ENCODE measurements around the gene ZNF276. TPM values are rescaled to one million over a fixed set of nuclear protein-coding genes. Genes with fewer than 3 reads are reported as not detected.

ZNF276 gene
- polyA plus RNA-seq, 1 of the 3 experiments (the other 2 are of a cell fraction) = 24.9 TPM

DNA sequence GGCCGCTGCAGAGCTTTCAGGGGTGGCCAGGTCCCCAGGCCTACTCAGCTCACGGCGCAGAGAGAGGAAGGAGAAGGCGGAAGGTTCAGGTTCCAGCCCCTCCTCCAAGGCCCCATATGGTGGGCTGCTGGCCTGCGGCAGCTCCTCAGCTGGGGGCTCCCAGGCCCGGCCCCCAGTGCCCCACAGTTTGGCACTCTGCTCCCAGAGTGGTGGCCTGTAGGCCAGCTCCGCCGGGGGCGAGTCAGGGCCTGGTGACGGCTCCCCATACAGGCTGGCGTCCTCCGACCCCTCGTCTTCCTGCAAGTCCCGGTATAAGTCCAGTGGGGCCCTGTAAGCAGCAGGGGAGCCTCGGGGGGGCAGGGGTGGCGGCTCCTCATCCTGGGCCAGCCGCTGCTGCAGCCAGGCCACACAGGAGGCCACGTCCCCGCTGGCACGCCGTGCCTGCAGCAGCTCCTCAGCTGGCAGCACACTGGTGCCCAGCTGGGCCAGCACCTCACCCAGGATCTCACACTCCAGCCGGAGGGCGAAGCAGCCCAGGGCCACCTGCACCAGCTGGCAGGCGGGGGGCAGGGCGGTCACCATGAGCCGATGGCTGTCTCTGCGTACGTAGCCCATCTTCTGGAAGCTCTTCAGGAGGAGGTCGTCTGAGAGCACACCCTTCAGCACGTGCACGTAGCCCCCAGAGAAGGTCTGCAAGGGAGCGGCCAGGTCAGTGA, 23.6 kb upstream of the ZNF276 start:
- Histone ChIP-seq H3K4me3 (ENCODE audit: low read depth in 2 of 2, low read length in 1 of 2) (no peak overlapping the region), H2AFZ (ENCODE audit: low read depth) (no peak overlapping the region), H3K4me2 (no peak overlapping the region), H3K9me2 (no peaks in the 10 kb centered on the region), H3F3A (replicated peaks; ENCODE audit: insufficient read depth) (peaks cover 15% of the 10 kb centered on the region), H3K9me3 (no peaks in the 10 kb centered on the region), H4K20me1 (ENCODE audit: insufficient read depth) (peaks cover 11% of the 10 kb centered on the region), H3K27me3 (ENCODE audit: insufficient read depth) (no peaks in the 10 kb centered on the region), H3K79me2 (ENCODE audit: insufficient read depth) (no peaks in the 10 kb centered on the region), H3K4me1 (ENCODE audit: control insufficient read depth in 1 of 2, insufficient read depth in 2 of 2, low read depth in 1 of 2, low read length in 1 of 2) (peaks cover 9 to 29% of the 10 kb centered on the region in 2 experiments; a peak in 2 of 4 replicates), H3K9ac (no peak overlapping the region), H3K36me3 (replicated peaks in 1 of 2; ENCODE audit: control insufficient read depth in 1 of 2, insufficient read depth in 2 of 2, low read length in 1 of 2) (peaks cover 7 to 46% of the 10 kb centered on the region in 2 experiments), H3K27ac (ENCODE audit: low read depth in 2 of 2, low read length in 1 of 2) (peak overlapping the region in 1 of 2 experiments; percentile 34; a peak in 1 of 4 replicates)
- TF ChIP-seq GATA2 (CRISPR knock-in tag; IDR thresholded peaks at IDR 0.05) = no peak
- no peak for TF ChIP-seq RXRA (IDR thresholded peaks at IDR 0.05; ENCODE audit: borderline replicate concordance, low read depth)
- TF ChIP-seq, protein P1, sequence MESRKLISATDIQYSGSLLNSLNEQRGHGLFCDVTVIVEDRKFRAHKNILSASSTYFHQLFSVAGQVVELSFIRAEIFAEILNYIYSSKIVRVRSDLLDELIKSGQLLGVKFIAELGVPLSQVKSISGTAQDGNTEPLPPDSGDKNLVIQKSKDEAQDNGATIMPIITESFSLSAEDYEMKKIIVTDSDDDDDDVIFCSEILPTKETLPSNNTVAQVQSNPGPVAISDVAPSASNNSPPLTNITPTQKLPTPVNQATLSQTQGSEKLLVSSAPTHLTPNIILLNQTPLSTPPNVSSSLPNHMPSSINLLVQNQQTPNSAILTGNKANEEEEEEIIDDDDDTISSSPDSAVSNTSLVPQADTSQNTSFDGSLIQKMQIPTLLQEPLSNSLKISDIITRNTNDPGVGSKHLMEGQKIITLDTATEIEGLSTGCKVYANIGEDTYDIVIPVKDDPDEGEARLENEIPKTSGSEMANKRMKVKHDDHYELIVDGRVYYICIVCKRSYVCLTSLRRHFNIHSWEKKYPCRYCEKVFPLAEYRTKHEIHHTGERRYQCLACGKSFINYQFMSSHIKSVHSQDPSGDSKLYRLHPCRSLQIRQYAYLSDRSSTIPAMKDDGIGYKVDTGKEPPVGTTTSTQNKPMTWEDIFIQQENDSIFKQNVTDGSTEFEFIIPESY (IDR thresholded peaks at IDR 0.05; ENCODE audit: borderline replicate concordance, low read depth) = no peak
- TF ChIP-seq EP300 (IDR thresholded peaks at IDR 0.05; ENCODE audit: borderline replicate concordance in 1 of 2, low read depth in 1 of 2, low read length in 1 of 2) = no peak
- TF ChIP-seq, protein P2, sequence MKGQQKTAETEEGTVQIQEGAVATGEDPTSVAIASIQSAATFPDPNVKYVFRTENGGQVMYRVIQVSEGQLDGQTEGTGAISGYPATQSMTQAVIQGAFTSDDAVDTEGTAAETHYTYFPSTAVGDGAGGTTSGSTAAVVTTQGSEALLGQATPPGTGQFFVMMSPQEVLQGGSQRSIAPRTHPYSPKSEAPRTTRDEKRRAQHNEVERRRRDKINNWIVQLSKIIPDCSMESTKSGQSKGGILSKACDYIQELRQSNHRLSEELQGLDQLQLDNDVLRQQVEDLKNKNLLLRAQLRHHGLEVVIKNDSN (IDR thresholded peaks at IDR 0.05; ENCODE audit: borderline replicate concordance, low read depth) = no peak
- TF ChIP-seq, protein P3, sequence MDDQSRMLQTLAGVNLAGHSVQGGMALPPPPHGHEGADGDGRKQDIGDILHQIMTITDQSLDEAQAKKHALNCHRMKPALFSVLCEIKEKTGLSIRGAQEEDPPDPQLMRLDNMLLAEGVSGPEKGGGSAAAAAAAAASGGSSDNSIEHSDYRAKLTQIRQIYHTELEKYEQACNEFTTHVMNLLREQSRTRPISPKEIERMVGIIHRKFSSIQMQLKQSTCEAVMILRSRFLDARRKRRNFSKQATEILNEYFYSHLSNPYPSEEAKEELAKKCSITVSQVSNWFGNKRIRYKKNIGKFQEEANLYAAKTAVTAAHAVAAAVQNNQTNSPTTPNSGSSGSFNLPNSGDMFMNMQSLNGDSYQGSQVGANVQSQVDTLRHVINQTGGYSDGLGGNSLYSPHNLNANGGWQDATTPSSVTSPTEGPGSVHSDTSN (IDR thresholded peaks at IDR 0.05) = no peak
- TF ChIP-seq, protein P4, sequence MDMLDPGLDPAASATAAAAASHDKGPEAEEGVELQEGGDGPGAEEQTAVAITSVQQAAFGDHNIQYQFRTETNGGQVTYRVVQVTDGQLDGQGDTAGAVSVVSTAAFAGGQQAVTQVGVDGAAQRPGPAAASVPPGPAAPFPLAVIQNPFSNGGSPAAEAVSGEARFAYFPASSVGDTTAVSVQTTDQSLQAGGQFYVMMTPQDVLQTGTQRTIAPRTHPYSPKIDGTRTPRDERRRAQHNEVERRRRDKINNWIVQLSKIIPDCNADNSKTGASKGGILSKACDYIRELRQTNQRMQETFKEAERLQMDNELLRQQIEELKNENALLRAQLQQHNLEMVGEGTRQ (IDR thresholded peaks at IDR 0.05; ENCODE audit: borderline replicate concordance, low read depth, low read length) = no peak
- TF ChIP-seq RFX5 (IDR thresholded peaks at IDR 0.05; ENCODE audit: low read length) = no peak
- TF ChIP-seq FOXM1 (IDR thresholded peaks at IDR 0.05; ENCODE audit: low read depth) = no peak
- no peak for TF ChIP-seq POLR2AphosphoS5 (IDR thresholded peaks at IDR 0.05; ENCODE audit: low read depth, low read length)
- TF ChIP-seq TCF12 (IDR thresholded peaks at IDR 0.05) = no peak
- TF ChIP-seq, protein P5, sequence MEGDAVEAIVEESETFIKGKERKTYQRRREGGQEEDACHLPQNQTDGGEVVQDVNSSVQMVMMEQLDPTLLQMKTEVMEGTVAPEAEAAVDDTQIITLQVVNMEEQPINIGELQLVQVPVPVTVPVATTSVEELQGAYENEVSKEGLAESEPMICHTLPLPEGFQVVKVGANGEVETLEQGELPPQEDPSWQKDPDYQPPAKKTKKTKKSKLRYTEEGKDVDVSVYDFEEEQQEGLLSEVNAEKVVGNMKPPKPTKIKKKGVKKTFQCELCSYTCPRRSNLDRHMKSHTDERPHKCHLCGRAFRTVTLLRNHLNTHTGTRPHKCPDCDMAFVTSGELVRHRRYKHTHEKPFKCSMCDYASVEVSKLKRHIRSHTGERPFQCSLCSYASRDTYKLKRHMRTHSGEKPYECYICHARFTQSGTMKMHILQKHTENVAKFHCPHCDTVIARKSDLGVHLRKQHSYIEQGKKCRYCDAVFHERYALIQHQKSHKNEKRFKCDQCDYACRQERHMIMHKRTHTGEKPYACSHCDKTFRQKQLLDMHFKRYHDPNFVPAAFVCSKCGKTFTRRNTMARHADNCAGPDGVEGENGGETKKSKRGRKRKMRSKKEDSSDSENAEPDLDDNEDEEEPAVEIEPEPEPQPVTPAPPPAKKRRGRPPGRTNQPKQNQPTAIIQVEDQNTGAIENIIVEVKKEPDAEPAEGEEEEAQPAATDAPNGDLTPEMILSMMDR (IDR thresholded peaks at IDR 0.05) = no peak
- TF ChIP-seq ELF1 (IDR thresholded peaks at IDR 0.05) = no peak
- no peak for TF ChIP-seq SMC3 (IDR thresholded peaks at IDR 0.05; ENCODE audit: low read depth, low read length)
- no peak for TF ChIP-seq RCOR1 (IDR thresholded peaks at IDR 0.05; ENCODE audit: low read length)
- TF ChIP-seq, protein P6, sequence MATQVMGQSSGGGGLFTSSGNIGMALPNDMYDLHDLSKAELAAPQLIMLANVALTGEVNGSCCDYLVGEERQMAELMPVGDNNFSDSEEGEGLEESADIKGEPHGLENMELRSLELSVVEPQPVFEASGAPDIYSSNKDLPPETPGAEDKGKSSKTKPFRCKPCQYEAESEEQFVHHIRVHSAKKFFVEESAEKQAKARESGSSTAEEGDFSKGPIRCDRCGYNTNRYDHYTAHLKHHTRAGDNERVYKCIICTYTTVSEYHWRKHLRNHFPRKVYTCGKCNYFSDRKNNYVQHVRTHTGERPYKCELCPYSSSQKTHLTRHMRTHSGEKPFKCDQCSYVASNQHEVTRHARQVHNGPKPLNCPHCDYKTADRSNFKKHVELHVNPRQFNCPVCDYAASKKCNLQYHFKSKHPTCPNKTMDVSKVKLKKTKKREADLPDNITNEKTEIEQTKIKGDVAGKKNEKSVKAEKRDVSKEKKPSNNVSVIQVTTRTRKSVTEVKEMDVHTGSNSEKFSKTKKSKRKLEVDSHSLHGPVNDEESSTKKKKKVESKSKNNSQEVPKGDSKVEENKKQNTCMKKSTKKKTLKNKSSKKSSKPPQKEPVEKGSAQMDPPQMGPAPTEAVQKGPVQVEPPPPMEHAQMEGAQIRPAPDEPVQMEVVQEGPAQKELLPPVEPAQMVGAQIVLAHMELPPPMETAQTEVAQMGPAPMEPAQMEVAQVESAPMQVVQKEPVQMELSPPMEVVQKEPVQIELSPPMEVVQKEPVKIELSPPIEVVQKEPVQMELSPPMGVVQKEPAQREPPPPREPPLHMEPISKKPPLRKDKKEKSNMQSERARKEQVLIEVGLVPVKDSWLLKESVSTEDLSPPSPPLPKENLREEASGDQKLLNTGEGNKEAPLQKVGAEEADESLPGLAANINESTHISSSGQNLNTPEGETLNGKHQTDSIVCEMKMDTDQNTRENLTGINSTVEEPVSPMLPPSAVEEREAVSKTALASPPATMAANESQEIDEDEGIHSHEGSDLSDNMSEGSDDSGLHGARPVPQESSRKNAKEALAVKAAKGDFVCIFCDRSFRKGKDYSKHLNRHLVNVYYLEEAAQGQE (IDR thresholded peaks at IDR 0.05; ENCODE audit: low read depth, low read length) = no peak
- no peak for TF ChIP-seq CHD2 (IDR thresholded peaks at IDR 0.05; ENCODE audit: low read length, partially characterized antibody)
- no peak for TF ChIP-seq TEAD4 (IDR thresholded peaks at IDR 0.05; ENCODE audit: borderline replicate concordance, insufficient read depth)
- TF ChIP-seq RAD21 (IDR thresholded peaks at IDR 0.05; ENCODE audit: low read length) = no peak
- WGBS (ENCODE audit: low lambda C conversion rate) = 93% methylated on average over 3 of the region's 32 CpGs
- CTCF ChIA-PET = interaction anchor here (1.6 to 4.3 kb wide), 3 partner anchors 9 to 190 kb away, joined by 3 to 37 read pairs (median 4); no protein-coding TSS in a partner anchor
- DNase-seq = peak; percentile 29
- POLR2A ChIA-PET = interaction anchor here (0.6 to 2.6 kb wide), 4 partner anchors 10 to 45 kb away, joined by 3 to 10 read pairs (median 3); partner anchors contain the start of genes CDK10, CHMP1A and SPATA33

Data from SK-N-SH (cell line).